ENCODE results near the gene PNCK.
"Not testable (repeated sequence)": the region's sequence is repeated elsewhere in the genome, so short reads cannot be mapped to it uniquely, and the experiment has no call there.

Gene PNCK

DNA sequence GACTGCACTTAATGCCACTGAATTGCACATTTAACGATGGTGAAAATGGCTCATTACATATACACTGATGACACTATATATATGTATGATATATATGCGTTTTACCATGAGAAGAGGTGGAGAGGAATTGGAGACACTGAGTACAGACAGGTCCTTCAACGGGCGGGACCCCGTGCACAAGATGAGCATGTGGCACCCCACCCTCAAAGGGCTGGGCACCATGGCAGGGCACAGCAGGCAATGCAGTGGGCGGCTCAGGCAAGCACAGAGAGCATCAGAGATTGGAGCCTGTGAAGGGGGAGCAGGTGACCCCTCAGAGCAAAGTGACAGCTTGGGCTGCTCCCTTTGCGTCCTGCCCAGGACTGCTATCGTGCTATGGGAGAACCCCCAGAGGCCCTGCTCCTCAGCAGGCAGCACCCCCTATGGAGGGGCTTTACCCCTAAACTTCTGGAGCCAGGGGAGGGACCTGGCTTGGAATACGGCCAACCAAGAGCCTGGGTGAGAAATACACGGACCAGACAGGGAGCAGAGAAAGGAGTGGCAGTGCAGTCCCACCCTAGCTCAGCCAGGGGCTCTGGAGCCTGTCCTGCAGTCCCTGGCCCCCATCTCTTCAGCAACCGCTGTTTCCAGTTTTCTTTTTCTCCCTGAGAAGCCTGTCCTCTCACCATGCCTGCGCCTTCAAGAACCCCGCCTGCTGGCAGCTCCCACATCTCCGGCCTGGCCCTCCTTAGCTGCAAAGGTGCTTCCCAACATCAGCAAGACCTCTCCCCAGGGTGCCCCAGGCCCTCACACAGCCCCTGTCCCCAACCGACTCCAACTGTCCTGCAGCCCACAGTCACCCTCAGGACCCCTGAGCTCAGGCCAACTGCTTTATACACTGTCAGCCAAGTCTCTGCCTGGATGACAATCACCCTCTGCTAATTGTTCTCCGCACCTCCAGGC is 24.6 kb upstream of the PNCK start:
- DNase-seq (ENCODE audit: low read depth), result no peak
- TF ChIP-seq, protein P1, sequence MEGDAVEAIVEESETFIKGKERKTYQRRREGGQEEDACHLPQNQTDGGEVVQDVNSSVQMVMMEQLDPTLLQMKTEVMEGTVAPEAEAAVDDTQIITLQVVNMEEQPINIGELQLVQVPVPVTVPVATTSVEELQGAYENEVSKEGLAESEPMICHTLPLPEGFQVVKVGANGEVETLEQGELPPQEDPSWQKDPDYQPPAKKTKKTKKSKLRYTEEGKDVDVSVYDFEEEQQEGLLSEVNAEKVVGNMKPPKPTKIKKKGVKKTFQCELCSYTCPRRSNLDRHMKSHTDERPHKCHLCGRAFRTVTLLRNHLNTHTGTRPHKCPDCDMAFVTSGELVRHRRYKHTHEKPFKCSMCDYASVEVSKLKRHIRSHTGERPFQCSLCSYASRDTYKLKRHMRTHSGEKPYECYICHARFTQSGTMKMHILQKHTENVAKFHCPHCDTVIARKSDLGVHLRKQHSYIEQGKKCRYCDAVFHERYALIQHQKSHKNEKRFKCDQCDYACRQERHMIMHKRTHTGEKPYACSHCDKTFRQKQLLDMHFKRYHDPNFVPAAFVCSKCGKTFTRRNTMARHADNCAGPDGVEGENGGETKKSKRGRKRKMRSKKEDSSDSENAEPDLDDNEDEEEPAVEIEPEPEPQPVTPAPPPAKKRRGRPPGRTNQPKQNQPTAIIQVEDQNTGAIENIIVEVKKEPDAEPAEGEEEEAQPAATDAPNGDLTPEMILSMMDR (IDR thresholded peaks at IDR 0.05; ENCODE audit: low read length, missing control alignments), result no peak
- H3K4me3 ChIP-seq (replicated peaks; ENCODE audit: low read depth, low read length), result no peak overlapping the region

- DNase-seq (ENCODE audit: low read depth), result not testable (repeated sequence)
These were observed 23.5 kb upstream of the PNCK start for GRCh38 chrX:153696986-153697722.

DNA sequence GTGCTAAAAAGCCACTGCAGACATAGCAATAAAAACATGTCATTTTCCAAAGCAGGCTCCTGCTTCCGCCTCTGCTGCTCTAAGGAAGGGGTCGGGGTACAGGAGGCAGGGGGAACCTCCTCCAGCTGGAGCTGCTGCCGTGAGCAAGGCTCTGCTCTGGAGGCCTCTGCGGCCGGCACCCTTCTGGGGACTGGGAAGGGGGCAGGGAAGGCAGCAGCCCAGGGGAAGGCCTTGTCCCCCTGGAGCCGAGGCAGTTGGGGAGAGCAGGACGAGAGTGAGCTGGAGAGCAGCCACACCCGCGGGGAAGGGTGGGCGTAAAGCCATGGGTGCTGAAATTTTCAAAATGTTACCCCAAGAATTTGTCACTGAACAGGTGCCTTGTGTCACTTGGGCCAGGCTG is 22.9 kb upstream of the PNCK start:
- not testable (repeated sequence) for DNase-seq (ENCODE audit: low read depth); H3K4me3 ChIP-seq (replicated peaks; ENCODE audit: low read depth, low read length)

More at GRCh38 chrX:153696986-153697722, 23.5 kb upstream of the PNCK start:
- H3K4me3 ChIP-seq (replicated peaks; ENCODE audit: low read depth, low read length), result not testable (repeated sequence)

GRCh38 chrX:153696100-153696499 is 22.5 kb upstream of the PNCK start:
- DNase-seq (ENCODE audit: low read depth), result no peak
- H3K4me3 ChIP-seq (replicated peaks; ENCODE audit: low read depth, low read length), result no peak overlapping the region
- TF ChIP-seq, protein P1 (IDR thresholded peaks at IDR 0.05; ENCODE audit: low read length, missing control alignments), result no peak

DNA sequence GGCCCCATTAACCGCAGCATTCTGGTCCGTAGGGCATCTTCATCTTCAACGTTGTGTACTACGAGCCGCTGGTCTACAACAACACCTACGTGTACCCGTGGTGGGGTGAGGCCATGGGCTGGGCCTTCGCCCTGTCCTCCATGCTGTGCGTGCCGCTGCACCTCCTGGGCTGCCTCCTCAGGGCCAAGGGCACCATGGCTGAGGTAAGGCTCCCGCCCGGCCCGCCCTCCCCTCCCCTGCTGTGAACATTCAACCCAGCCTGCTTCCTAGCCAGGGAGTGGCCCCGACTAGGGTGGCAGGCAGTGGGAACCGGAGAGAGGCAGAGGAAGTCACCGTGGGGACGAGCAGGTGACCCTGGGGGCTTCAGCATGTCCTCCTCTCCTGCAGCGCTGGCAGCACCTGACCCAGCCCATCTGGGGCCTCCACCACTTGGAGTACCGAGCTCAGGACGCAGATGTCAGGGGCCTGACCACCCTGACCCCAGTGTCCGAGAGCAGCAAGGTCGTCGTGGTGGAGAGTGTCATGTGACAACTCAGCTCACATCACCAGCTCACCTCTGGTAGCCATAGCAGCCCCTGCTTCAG is 21.2 kb upstream of the PNCK start:
- TF ChIP-seq, protein P1 (IDR thresholded peaks at IDR 0.05; ENCODE audit: low read length, missing control alignments), result no peak
- H3K4me3 ChIP-seq (replicated peaks; ENCODE audit: low read depth, low read length), result no peak overlapping the region
- DNase-seq (ENCODE audit: low read depth), result no peak

- not testable (repeated sequence) for H3K4me3 ChIP-seq (replicated peaks; ENCODE audit: low read depth, low read length); DNase-seq (ENCODE audit: low read depth)
These were observed 20.6 kb upstream of the PNCK start for GRCh38 chrX:153694256-153694655.

GRCh38 chrX:153693216-153694086 is 19.8 kb upstream of the PNCK start:
- H3K4me3 ChIP-seq (replicated peaks; ENCODE audit: low read depth, low read length), result no peak overlapping the region
- TF ChIP-seq, protein P1 (IDR thresholded peaks at IDR 0.05; ENCODE audit: low read length, missing control alignments), result no peak
- DNase-seq (ENCODE audit: low read depth), result no peak

Measured in fibroblast of pulmonary artery (primary cell).